ENCODE data around the gene NKAIN2.

Gene NKAIN2

DNA sequence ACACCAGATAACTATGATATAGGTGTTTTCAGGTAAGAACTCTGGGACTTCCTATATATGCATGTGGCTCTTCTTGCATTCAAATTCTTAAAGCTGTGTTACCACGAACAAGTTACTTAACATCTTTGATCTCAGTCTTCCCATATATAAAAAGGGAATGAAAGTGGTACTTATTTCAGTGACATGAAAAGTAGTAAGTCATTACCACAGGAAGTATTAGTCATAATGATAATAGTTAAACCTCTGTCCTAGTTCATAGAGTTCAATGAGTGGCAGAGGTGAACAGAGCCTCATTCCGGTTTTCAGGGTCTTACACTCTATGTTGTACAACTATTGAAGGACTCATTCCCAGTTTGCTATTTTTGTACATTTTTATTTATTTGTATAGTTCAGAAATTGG is 237.0 kb downstream of the NKAIN2 start:
- no peak for DNase-seq

DNA sequence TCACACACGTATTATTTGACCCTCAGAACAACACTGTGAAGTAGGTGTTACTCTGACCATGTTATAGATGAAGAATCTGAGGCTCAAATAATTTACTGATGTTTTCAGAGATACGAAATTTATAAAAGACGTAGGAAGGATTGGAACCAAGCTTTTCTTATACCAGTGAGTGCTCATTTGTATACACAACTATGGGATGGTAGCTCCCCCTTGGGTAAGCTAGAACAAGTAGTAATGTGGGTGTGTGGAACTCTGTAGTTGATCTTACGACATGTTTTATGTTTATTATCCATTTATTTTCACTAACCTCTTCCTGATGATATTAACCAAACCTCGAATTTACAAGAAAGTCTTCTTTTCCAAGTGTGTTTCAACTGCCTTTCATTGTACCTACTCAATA is 248.5 kb downstream of the NKAIN2 start:
- no peak for DNase-seq

DNA sequence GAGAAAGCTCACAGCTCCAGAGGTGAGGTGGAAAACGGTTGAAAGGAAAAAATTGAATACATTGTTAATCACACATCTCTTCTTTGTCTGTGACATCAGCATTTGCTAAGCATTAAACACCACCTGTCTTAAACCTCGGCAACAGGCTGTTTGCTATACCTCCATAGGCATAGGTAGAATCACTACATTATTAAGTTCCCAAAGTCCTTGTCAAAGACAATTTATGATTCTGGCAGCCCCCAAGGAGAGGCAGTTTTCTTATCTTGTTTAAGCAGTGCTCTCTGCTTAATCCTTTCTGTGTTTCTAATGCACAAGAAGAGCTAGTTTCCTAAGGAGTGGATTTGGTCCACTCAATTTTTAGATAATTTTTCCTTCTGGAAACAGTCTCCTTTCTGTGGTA is 249.7 kb downstream of the NKAIN2 start:
- DNase-seq, result no peak

DNA sequence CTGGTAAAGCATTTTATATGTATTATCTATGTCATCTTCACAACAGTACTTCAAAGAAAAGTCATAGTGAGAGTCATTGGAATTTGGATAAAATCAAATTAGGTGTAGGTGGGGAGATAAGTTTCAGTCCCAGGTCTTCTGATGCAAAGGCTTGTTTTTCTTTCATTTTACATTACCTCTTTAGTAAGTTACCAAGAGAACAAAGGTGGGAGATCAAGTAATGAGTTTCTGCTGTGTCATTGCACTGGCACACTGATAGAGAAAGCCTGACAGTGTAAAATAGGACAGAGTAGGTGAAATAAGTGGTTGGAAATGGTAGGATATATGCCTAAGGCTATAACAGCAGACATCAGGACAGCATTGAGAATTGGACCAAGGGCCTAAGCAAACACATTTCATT is 250.4 kb downstream of the NKAIN2 start:
- DNase-seq, result no peak

DNA sequence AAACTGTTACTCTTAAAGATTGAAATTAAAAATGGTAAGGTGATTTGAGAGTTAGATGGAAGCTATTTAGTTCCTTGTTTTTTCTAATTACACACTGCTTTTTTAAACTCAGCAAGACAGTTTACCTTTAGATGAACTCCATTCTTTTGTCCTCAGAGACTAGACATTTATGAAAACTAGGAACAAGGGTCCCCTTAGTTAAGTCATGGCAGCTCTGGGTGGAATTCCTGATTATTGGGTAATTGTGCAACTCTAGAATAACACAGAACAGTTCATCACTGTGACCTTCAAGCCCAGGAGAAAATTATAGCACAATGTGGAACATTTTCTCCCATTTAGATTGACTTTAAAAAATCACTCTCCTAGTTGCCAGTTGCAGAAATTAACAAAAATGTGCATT is 251.7 kb downstream of the NKAIN2 start:
- no peak for DNase-seq

DNA sequence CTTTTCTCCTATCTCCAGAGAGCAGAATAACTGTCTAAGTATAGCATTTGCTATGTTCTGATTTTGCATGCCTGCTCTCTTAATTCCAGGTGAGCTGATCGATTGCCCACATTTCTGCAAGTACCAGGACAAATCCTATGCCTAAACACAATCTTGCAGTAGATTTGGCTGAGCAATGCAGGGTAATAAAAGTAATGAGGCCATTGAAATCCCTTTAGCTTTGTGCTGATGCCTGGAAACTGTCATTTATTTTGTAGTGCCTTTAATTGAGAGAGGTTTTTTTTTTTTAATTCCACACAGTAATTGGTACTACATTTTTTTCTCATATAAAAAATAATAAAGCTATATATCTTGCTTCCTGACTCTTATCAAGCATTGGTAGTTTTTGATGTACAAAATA is 252.3 kb downstream of the NKAIN2 start:
- no peak for DNase-seq

DNA sequence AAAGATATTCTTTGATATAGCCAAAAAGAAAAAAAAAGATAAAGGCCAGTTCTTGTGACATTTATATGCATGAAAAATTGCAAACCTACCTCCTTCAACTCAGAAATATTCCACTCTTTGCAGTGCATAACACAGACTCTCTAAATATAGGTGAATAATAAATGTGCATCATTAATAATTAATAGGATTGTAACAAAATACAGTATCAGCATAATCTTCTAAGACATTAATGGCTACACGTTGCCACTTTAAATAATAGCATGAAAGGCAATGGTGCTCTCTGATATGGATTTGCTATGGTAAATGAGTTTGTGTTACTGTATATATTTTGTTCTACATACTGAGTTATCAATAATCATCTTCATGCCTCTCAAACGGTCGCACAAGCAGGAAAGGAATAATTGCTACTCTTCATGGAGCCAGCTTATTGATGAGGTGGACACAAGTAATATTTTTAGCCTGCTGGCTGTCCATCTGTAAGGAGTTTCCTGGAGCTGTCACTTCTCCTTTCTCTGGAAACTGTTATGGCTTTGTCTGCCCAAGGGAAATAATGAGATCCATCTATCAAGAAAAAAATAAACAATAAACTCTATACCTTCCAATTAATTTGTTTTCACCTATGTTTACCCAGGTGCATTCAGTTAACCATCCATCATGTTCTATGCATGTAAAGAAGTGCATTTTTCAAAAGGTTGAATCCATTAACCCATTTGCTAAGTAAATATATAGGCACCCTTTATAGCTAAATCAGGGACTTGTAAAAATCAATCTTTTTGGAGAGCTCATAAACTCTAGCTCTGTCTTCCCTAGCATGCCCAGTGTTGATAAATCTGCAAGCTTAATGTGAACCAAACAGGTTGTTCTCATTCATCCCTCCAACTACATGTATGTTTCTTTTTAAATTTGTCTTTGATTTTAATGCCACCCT is 253.0 kb downstream of the NKAIN2 start:
- no peak for DNase-seq

DNA sequence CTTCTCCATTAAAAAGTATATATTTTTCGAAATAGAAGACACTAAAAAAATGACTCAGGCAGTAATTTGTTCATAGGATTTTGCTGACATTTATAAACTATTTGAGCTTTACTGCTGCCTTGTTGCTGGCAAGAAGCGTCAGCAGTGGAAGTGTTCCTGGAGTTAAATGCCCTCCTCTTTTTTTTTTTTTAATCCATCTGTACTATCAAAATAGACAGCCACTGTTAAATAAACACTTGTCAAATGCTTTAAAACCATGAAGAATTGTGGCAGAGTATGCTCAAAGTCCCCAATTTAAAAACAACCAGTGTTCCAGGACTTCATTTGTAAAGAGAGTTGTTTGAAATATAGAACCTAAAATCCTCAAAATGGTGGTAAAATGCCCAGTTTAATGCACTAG is 253.8 kb downstream of the NKAIN2 start:
- DNase-seq, result no peak

DNA sequence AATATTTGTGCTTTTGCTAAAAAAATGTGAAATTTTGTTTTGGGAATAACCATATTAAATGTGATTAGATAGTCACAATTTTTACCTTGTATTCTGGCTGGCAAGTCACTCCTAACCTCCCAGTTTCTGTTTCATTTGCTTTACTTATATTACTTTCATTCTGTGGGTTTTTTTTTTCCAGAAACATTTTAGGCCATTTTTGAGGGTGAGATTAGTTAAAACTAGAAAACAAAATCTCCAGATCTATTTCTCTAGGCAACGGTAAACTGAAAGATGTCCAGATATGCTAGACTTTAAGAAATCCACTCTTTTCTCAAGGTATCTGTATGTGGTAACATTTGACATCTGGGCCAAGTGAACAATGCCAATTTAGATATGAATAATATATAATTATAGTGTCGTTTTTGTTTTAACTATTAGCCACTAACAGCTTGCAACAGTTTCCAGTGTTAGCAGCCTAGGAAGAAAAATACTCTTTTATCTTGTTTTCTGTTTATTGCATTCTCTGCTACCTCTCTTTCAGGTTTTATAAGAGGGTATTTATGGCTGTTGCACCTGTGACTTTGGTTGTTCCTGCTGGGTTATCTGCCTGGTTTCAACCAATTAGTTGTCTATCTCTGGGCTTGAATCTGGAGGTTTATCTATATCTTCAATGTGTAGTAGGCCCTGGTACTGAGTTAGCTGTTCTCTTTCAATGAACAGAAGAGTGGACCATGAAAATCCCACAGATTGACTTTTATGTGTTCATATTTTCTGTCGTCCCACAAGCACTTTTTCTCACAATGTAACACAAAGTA is 260.9 kb downstream of the NKAIN2 start:
- no peak for DNase-seq

DNA sequence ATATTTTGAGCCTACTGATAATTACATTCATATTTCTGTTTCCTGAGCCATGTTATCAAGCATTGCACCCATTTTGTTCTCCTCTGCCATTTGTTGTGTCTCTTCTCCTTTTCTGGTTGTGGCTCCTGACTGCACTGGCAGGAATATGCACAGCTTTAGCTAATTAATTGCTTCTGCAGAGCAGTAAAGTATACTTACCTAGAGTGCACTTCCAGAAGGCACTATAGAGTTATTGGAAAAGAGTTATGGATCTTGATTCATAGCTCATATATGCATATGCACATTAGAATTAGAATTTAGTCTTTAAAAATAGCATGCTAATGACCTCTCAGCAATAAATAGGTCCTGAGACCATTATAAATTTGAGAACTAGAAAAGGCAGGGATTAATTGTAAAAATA is 262.6 kb downstream of the NKAIN2 start:
- no peak for DNase-seq

DNA sequence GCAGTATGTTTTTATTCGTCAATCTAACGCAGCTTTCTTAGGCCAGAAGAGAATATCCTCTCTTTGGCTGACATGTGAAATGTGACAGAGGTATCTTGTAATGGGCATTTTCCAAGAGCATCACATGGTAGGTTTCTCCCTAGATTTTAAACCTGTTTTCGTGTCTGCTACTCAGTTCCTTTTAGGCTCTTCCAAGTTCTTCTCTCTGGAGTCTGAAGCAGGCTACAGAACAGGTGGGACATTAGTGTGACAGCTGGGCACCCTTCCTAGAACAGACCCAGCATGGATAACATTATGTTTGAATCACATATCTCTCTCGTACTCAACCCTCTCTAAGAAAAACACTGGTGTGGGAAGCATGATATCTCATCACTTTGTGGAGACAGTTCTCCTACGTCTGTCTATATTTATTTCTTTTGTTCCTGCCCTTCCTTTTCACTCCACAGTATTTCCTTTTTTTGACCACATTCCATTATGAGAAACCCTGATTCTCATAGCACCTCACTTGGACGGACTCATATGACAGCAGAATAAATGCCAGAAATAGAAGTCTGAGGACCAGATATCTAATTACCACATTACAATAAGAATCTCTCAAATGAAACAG is 263.4 kb downstream of the NKAIN2 start:
- no peak for DNase-seq

DNA sequence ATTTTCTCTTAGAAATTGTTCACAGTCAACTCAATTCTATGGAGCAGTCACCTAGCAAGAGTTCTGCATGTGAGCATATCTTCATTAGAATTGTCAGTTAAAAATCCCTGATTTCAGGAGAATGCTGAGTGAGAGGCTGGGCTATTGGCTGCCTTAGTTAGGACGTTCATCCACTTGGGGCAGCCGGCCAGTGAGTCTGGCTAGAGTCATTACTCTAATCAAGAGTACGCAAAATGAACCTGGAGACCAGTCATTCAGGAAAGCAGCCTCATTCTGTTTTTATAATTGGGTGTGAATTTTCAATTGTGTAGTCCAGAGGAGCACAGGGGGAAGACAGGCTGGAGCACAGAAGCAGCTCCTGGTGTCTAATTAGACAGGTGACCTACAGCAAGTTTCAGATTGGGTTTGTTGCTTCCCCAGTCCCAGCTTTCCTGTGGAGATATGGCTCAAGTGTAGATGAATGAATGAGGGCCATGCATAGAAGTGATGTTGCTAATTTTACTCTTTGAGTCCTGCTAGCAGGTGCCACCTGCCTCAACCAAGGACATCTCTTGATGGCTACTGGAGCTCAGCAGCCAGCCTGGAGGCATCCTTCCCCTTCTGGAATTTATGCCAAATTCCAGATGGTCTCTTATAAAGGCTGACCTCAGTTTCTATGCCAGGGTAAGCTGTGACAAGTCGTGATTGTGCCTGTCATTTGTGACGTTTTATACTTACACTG is 265.7 kb downstream of the NKAIN2 start:
- DNase-seq, result no peak

DNA sequence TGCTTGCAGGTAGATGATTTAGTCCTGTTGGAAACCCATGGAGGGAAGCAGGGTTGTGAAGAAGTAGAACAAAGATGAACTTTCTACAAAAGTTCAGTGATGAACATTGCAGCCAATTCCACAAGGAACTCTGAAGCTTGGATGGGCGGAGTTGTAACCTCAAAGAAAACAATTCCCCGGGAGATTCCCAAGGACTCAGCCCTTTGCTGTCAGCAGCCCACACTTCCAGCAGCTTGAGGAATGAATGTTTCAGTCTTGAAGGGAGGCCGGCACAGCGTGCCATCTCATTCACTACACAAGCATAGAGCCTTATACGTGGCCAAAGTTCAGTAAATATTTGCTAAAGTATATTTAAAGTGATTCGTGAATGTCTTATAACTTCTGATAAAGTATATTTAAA is 269.4 kb downstream of the NKAIN2 start:
- DNase-seq, result no peak

DNA sequence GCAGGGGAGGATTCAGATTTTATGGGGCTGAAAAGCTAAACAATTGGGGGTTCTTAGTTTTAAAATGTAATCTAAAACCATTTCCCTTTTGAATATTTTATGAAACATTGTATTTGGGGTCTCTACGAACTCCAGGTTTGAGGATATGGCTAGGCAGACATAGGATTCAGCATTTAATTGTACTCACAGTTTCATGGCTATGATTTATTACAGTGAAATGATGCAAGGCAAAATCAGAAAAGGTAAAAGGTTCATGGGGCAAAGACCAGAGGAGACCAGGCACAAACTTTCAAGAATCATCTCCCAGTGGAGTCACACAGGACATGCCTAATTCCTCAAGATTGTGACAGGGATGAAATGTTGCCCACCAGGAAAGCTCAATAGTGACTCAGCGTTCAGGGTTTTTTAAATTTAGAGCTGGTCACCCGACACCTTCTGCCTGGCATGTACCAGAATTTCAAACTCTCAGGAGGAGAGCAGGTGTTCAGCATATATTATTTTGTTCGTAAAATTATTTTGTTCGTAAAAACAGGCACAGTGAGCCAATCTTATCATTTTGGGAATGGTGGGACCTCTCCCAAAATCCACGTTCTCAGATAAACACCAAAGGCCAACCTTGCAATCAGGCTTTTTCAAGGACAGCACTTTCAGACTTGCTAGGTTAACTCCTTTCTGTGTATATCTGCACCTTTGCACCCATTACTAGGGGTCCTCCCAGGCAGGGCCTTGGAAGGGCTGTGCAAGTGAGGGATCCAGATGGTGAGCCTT is 270.3 kb downstream of the NKAIN2 start:
- DNase-seq, result no peak

DNA sequence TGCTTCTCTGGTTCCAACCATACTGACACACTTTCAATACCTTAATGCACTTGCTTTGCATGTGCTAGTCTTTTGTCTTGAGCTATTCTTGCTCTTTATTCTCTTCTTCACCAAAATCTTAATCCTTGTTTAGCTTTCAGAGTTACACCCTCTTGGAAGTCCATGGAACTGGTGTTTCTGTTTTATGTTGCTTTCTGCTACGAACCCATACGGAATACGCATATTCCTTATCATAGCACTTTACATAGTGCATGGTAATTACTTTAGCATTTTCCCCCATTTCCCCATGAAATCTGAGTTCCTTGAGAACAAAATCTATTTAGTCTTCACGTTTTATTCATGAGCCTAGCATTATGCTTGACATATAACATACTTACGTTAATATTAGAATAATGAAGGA is 270.9 kb downstream of the NKAIN2 start:
- no peak for DNase-seq

DNA sequence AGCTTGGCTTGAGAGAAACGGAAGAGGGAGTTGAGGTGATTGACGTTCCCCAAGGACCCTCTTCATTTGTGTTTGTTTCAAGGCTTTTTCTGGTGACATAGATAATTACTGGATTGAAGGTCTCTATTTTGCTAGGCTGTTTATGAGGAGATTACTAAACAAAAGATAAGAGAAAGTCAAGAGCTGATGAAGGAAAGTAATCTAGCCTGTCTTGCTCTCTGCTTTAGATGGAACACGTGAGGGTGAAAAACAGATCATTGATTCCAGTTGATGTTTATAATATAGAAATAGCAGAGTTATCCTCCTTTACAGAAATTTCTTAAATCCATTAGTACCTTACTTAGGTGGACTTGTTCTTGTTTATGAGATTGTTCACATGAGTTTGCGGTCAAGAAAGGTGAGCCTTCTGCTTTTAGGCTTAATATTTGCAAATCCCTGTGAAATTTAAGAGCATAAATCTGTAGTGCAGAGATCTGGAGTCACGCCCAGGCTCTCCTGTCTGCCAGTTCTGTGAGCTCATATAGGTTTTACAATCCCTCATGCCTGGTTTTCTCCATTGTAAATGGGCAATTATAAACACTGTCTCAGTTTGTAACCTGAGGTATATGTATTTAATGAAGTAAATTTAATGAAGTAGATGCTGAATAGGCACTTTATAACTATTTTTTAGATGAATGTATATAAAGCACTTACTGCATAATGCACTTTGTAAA is 272.8 kb downstream of the NKAIN2 start:
- DNase-seq, result no peak

DNA sequence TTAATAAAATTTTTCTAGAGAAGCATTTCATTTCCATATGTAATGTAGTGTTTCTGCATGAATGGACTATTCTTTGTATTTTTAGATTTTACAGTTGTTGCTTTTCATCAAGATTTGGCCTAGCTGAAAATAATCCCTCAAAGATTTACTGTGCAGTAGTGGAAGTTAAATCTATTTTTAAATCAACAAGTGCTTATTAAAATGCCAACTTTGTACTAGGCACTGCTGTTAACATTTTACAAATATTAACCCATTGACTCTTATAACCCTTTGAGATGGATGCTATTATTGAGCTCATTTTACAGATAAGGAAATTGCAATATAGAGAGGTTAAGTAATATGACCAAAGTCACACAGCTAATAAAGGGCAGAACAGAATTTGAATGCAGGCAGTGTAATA is 274.5 kb downstream of the NKAIN2 start:
- no peak for DNase-seq

DNA sequence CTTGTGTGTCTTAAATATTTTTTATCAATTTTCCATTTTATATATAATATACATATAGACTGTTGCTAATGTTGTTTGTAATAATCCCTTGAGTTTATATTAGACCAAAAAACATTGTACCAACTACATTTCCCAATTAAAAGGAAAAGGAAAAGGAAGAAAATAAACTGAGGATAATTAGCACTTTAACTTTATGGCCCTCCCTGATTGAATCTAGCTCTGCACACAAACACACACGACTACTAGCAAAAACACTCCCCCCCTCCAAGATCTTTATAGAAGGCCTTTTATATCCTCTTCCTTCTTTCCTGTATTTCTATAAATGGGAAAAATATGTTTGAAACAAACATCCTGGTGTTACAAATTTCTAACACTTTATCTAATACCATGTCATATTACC is 276.8 kb downstream of the NKAIN2 start:
- no peak for DNase-seq

DNA sequence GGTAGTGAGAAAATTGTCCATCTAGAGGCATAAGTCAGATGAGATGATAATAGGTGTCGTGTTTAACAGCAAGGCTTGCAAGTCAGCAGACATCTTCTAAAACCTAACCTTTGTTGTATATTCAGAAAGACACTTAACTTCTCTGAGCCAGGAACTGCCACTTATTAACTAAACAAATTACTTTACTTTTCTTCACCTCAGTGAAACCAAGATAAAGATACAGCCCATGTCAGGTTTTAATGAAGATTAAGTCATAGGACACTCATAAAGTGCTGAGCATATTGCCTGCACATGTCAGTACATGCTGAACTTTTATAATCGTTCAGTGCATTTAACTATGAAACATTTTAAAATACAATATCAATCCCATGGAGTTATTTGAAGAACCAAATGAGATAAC is 286.8 kb downstream of the NKAIN2 start:
- DNase-seq, result no peak

DNA sequence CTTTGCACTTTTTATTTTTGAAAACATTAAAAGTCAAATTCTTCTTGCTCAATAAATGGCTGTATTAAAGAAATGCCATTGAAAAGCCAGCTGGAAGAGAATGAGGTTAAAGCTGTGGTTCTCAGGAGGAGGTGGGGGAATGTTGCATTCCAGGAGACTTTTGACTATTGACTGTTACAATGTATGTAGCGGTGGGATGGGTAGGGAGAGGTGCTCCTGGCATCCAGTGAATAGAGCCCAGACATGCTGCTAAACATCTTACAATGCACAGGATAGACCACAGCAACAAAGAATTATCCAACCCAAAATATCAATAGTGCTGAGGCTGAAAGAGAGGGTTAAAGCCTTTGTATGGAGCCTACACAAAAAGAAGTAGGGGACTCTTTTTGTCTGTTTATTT is 295.9 kb downstream of the NKAIN2 start:
- DNase-seq, result no peak

DNA sequence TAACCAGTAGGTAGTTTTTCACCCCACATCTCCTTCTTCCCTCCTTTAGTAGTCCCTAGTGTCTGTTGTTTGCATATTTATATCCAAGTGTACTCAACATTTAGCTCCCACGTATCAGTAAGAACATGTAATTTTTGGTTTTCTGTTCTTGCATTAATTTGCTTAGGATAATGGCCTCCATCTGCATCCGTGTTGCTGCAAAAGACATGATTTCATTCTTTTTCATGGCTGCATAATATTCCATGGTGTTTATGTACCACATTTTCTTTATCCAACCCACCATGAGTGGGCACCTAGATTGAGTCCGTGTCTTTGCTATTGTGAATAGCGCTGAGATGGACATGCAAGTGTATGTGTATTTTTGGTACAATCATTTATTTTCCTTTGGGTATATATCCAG is 306.8 kb downstream of the NKAIN2 start:
- no peak for DNase-seq

DNA sequence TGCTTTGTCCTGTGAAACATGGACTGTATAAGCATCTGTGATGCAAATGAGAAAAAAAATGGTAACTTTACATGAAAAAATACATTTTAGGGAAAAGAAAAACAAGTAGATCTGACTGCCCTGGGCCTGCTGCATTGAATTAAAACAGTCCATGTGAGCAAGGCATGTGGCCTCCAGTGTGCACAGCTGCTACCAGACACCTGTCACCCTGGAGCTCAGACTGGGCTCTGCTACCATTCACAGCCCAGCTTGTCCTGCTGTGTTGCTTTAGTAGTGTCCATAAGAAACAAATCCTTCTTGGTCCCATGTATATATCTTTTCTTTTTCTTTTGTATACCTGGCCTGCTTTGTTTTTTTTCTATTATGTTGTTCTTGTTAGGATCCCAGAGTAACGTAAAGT is 315.9 kb downstream of the NKAIN2 start:
- DNase-seq, result no peak
